Stimulated activated CD8-positive, alpha-beta memory T cell treated with anti-CD3 and anti-CD28 coated beads, Interleukin-15, amount 100 ng/mL, for 1 hour (primary cell): ENCODE measurements around the gene PLOD3.

Source experiments
- DNase-seq: peaks from one replicate; pipeline ENCODE4 v3.0.0-alpha.2; 2020; ENCODE audit warnings: low read depth

Gene PLOD3

GRCh38 chr7:101164071-101164840, 53.1 kb downstream of the PLOD3 start:
- no peak for DNase-seq

GRCh38 chr7:101163279-101164070, 53.9 kb downstream of the PLOD3 start:
- no peak for DNase-seq

GRCh38 chr7:101162551-101163278, 54.7 kb downstream of the PLOD3 start:
- no peak for DNase-seq

- DNase-seq: no peak
These were observed 55.5 kb downstream of the PLOD3 start for GRCh38 chr7:101161692-101162471.

GRCh38 chr7:101160910-101161309, 56.5 kb downstream of the PLOD3 start:
- no peak for DNase-seq

GRCh38 chr7:101159696-101160674, 57.4 kb downstream of the PLOD3 start:
- DNase-seq: no peak

- DNase-seq: no peak
These were observed 60.4 kb downstream of the PLOD3 start for GRCh38 chr7:101156866-101157589.

GRCh38 chr7:101156277-101156676, 61.1 kb downstream of the PLOD3 start:
- DNase-seq: no peak
